K562 (cell line): ENCODE data around the gene NDUFAF3. TPM values are rescaled to one million over a fixed set of nuclear protein-coding genes. Genes with fewer than 3 reads are reported as not detected.

Experiments
- LEF1 ChIP-seq: fragments of 450-650 bp; IDR thresholded peaks from 2 replicates; pipeline ENCODE4 v1.6.1; 2016; ENCODE audit warnings: mild to moderate bottlenecking
- NELFE ChIP-seq: IDR thresholded peaks from 2 replicates; pipeline ENCODE4 v1.6.1; 2011; ENCODE audit warnings: mild to moderate bottlenecking; ENCODE audit not compliant: insufficient read depth, insufficient read length
- RBM15 ChIP-seq: fragments of 200-400 bp; formaldehyde crosslinking; IDR thresholded peaks from 2 replicates; pipeline ENCODE4 v1.6.1; 2018; ENCODE audit warnings: mild to moderate bottlenecking, low read length, moderate library complexity; ENCODE audit not compliant: insufficient read depth
- STAG1 ChIP-seq: sonication (generic); formaldehyde crosslinking; IDR thresholded peaks from 2 replicates; pipeline ENCODE4 v1.5.0; 2020; ENCODE audit warnings: missing genetic modification reagents, borderline replicate concordance
- TAF15 ChIP-seq: fragments of 200-400 bp; formaldehyde crosslinking; IDR thresholded peaks from 2 replicates; pipeline ENCODE4 v1.6.1; 2017; ENCODE audit warnings: mild to moderate bottlenecking, low read depth, low read length, moderate library complexity
- TFE3 ChIP-seq: fragments of 450-650 bp; formaldehyde crosslinking; IDR thresholded peaks from 2 replicates; pipeline ENCODE4 v1.4.0; 2020; ENCODE audit warnings: mild to moderate bottlenecking, mixed read lengths
- ZNF785 ChIP-seq: fragments of 250-450 bp; sonication (Bioruptor Pico); IDR thresholded peaks from 2 replicates; pipeline ENCODE4 v1.4.0; 2020; ENCODE audit warnings: mild to moderate bottlenecking
- polyA plus RNA-seq, 8 experiments: library from polyadenylated mRNA; depleted of rRNA in 4 of 8; stranded (reverse) in 5 of 8; unstranded in 3 of 8; fragments of >200 nt; fragmentation: Nextera tagmentation in 2 of 8; fragmentation: Illumina TruSeq in 1 of 8; extraction: Ambion mirVana in 2 of 8; extraction: Trizol in 1 of 8; gene quantifications; 2 replicates each; pipeline versions ENCODE4 v1.2.1 to v1.2.3, GENCODE V29; 2011 to 2014; ENCODE audit warnings: inconsistent platforms in 1 of 8, missing spikeins in 1 of 8
- total RNA-seq, 7 experiments: library from RNA; depleted of rRNA in 6 of 7; stranded (reverse); fragments of >200 nt in 6 of 7; fragmentation: Illumina TruSeq in 2 of 7; extraction: Trizol in 2 of 7; gene quantifications; 2 replicates each; pipeline versions ENCODE4 v1.2.1 to v1.2.3, GENCODE V29; 2011 to 2021; ENCODE audit warnings: low replicate concordance in 1 of 7
- TF ChIP-seq, protein P1 (sequence below): fragments of 250-450 bp; sonication (Bioruptor Pico); IDR thresholded peaks from 2 replicates; pipeline ENCODE4 v1.8.0; 2021; ENCODE audit warnings: moderate library complexity, mild to moderate bottlenecking, inconsistent platforms
- TF ChIP-seq, protein P2 (sequence below): fragments of 250-450 bp; sonication (Bioruptor Pico); IDR thresholded peaks from 2 replicates; pipeline ENCODE4 v1.8.0; 2021; ENCODE audit warnings: borderline replicate concordance, mild to moderate bottlenecking, moderate library complexity; ENCODE audit not compliant: poor library complexity, severe bottlenecking
- TF ChIP-seq, protein P3 (sequence below): fragments of 450-650 bp; IDR thresholded peaks from 2 replicates; pipeline ENCODE4 v1.6.1; 2016; ENCODE audit warnings: mild to moderate bottlenecking
- TF ChIP-seq, protein P4 (sequence below): fragments of 450-650 bp; IDR thresholded peaks from 2 replicates; pipeline ENCODE4 v1.6.1; 2016; ENCODE audit warnings: borderline replicate concordance
- TF ChIP-seq, protein P5 (sequence below): fragments of 450-650 bp; formaldehyde crosslinking; IDR thresholded peaks from 2 replicates; pipeline ENCODE4 v1.4.0; 2020; ENCODE audit warnings: mild to moderate bottlenecking, moderate library complexity

The NDUFAF3 gene
- total and polyA plus RNA-seq, 9 of the 15 experiments (the other 6 are each of a cell fraction or from before 2014, with no cell fraction given): 17.0 to 127 (median 36.3) TPM

- TF ChIP-seq, protein P1, sequence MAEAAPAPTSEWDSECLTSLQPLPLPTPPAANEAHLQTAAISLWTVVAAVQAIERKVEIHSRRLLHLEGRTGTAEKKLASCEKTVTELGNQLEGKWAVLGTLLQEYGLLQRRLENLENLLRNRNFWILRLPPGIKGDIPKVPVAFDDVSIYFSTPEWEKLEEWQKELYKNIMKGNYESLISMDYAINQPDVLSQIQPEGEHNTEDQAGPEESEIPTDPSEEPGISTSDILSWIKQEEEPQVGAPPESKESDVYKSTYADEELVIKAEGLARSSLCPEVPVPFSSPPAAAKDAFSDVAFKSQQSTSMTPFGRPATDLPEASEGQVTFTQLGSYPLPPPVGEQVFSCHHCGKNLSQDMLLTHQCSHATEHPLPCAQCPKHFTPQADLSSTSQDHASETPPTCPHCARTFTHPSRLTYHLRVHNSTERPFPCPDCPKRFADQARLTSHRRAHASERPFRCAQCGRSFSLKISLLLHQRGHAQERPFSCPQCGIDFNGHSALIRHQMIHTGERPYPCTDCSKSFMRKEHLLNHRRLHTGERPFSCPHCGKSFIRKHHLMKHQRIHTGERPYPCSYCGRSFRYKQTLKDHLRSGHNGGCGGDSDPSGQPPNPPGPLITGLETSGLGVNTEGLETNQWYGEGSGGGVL (CRISPR knock-in tag): no peak
- TF ChIP-seq RBM15 (no peak), TFE3 (CRISPR knock-in tag) (no peak), STAG1 (CRISPR knock-in tag) (no peak), LEF1 (no peak), ZNF785 (CRISPR knock-in tag) (no peak), NELFE (no peak), TAF15 (no peak)
- TF ChIP-seq, protein P2, sequence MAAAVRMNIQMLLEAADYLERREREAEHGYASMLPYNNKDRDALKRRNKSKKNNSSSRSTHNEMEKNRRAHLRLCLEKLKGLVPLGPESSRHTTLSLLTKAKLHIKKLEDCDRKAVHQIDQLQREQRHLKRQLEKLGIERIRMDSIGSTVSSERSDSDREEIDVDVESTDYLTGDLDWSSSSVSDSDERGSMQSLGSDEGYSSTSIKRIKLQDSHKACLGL (CRISPR knock-in tag): no peak
- TF ChIP-seq, protein P3, sequence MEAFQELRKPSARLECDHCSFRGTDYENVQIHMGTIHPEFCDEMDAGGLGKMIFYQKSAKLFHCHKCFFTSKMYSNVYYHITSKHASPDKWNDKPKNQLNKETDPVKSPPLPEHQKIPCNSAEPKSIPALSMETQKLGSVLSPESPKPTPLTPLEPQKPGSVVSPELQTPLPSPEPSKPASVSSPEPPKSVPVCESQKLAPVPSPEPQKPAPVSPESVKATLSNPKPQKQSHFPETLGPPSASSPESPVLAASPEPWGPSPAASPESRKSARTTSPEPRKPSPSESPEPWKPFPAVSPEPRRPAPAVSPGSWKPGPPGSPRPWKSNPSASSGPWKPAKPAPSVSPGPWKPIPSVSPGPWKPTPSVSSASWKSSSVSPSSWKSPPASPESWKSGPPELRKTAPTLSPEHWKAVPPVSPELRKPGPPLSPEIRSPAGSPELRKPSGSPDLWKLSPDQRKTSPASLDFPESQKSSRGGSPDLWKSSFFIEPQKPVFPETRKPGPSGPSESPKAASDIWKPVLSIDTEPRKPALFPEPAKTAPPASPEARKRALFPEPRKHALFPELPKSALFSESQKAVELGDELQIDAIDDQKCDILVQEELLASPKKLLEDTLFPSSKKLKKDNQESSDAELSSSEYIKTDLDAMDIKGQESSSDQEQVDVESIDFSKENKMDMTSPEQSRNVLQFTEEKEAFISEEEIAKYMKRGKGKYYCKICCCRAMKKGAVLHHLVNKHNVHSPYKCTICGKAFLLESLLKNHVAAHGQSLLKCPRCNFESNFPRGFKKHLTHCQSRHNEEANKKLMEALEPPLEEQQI: no peak
- TF ChIP-seq, protein P4, sequence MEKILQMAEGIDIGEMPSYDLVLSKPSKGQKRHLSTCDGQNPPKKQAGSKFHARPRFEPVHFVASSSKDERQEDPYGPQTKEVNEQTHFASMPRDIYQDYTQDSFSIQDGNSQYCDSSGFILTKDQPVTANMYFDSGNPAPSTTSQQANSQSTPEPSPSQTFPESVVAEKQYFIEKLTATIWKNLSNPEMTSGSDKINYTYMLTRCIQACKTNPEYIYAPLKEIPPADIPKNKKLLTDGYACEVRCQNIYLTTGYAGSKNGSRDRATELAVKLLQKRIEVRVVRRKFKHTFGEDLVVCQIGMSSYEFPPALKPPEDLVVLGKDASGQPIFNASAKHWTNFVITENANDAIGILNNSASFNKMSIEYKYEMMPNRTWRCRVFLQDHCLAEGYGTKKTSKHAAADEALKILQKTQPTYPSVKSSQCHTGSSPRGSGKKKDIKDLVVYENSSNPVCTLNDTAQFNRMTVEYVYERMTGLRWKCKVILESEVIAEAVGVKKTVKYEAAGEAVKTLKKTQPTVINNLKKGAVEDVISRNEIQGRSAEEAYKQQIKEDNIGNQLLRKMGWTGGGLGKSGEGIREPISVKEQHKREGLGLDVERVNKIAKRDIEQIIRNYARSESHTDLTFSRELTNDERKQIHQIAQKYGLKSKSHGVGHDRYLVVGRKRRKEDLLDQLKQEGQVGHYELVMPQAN: peak; percentile 84
- TF ChIP-seq, protein P5, sequence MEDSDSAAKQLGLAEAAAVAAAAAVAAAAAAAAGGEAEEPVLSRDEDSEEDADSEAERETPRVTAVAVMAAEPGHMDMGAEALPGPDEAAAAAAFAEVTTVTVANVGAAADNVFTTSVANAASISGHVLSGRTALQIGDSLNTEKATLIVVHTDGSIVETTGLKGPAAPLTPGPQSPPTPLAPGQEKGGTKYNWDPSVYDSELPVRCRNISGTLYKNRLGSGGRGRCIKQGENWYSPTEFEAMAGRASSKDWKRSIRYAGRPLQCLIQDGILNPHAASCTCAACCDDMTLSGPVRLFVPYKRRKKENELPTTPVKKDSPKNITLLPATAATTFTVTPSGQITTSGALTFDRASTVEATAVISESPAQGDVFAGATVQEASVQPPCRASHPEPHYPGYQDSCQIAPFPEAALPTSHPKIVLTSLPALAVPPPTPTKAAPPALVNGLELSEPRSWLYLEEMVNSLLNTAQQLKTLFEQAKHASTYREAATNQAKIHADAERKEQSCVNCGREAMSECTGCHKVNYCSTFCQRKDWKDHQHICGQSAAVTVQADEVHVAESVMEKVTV (CRISPR knock-in tag): no peak
Observed at GRCh38 chr3:49028673-49029562, 7.0 kb downstream of the NDUFAF3 start, which contains the start of gene IMPDH2 (continued).
